Cerebellar nuclear complex (tissue), 1 donor: ENCODE results near the gene DRAP1.
A peak's percentile ranks its signal among the peaks of the same experiment; 100 is the strongest.

ENCODE experiments used
- DNase-seq, 2 experiments: peaks; one replicate each; lab custom pipeline; 2025; lab: John Stamatoyannopoulos, UW

Gene DRAP1

GRCh38 chr11:65919141-65919572 lies at the start of gene DRAP1:
TSS of gene DRAP1 (plus strand) at chr11:65919426. CDS start at chr11:65919502, 76 bp downstream.
- DNase-seq, result peak; percentile 90 to 95

GRCh38 chr11:65869643-65870306 lies 49.5 kb upstream of the DRAP1 start:
- DNase-seq, result no peak

- no peak for DNase-seq
Measured at GRCh38 chr11:65870307-65870658, 48.9 kb upstream of the DRAP1 start.

GRCh38 chr11:65870706-65871681 lies 48.2 kb upstream of the DRAP1 start:
- no peak for DNase-seq

- DNase-seq, result no peak
Measured at GRCh38 chr11:65871811-65872548, 47.2 kb upstream of the DRAP1 start.

- DNase-seq, result no peak
Measured at GRCh38 chr11:65872586-65873317, 46.5 kb upstream of the DRAP1 start, which contains the start of gene EFEMP2. TSS of gene EFEMP2 (minus strand) at chr11:65872800. CDS start at chr11:65872354, 446 bp downstream.

GRCh38 chr11:65873318-65874156 lies 45.7 kb upstream of the DRAP1 start:
- peak; percentile 58 to 89 for DNase-seq

- no peak for DNase-seq
Measured at GRCh38 chr11:65879617-65880016, 39.6 kb upstream of the DRAP1 start, which contains the start of gene CTSW. TSS of gene CTSW (plus strand) at chr11:65879837. CDS start at chr11:65879855, 18 bp downstream.

- DNase-seq, result no peak
Measured at GRCh38 chr11:65880027-65880426, 39.2 kb upstream of the DRAP1 start.

- no peak for DNase-seq
Measured at GRCh38 chr11:65880844-65881421, 38.3 kb upstream of the DRAP1 start.

- no peak for DNase-seq
Measured at GRCh38 chr11:65882120-65883057, 36.8 kb upstream of the DRAP1 start.

- DNase-seq, result no peak
Measured at GRCh38 chr11:65883058-65883761, 36.0 kb upstream of the DRAP1 start.

- no peak for DNase-seq
Measured at GRCh38 chr11:65883786-65884715, 35.2 kb upstream of the DRAP1 start.

GRCh38 chr11:65884716-65885092 lies 34.5 kb upstream of the DRAP1 start:
- peak in 1 of 2 experiments; percentile 53 for DNase-seq

- no peak for DNase-seq
Measured at GRCh38 chr11:65885231-65885630, 34.0 kb upstream of the DRAP1 start.

GRCh38 chr11:65885808-65886536 lies 33.3 kb upstream of the DRAP1 start:
- no peak for DNase-seq
